NCI-H128 (cell line): ENCODE results near the gene MRTFA.
"Not testable (repeated sequence)": the region's sequence is repeated elsewhere in the genome, so short reads cannot be mapped to it uniquely, and the experiment has no call there.

Experiments
- DNase-seq: peaks from one replicate; lab custom pipeline; 2025; ENCODE audit not compliant: unreplicated experiment; lab: John Stamatoyannopoulos, UW

MRTFA gene

GRCh38 chr22:40500465-40500786 is 136.1 kb downstream of the MRTFA start:
- not testable (repeated sequence) for DNase-seq

GRCh38 chr22:40499209-40499623 is 137.3 kb downstream of the MRTFA start:
- no peak for DNase-seq

GRCh38 chr22:40498420-40499208 is 137.9 kb downstream of the MRTFA start:
- no peak for DNase-seq

GRCh38 chr22:40493441-40493840 is 143.1 kb downstream of the MRTFA start:
- no peak for DNase-seq

- no peak for DNase-seq
Measured at GRCh38 chr22:40491990-40492631, 144.4 kb downstream of the MRTFA start.

- no peak for DNase-seq
Measured at GRCh38 chr22:40487663-40488249, 148.8 kb downstream of the MRTFA start.

- DNase-seq, result no peak
Measured at GRCh38 chr22:40486962-40487602, 149.4 kb downstream of the MRTFA start.

GRCh38 chr22:40485813-40486667 is 150.5 kb downstream of the MRTFA start:
- DNase-seq, result no peak

GRCh38 chr22:40484906-40485669 is 151.4 kb downstream of the MRTFA start:
- DNase-seq, result no peak

GRCh38 chr22:40482886-40483285 is 153.6 kb downstream of the MRTFA start:
- no peak for DNase-seq

- DNase-seq, result no peak
Measured at GRCh38 chr22:40482391-40482790, 154.1 kb downstream of the MRTFA start.

- no peak for DNase-seq
Measured at GRCh38 chr22:40480996-40481395, 155.5 kb downstream of the MRTFA start.

GRCh38 chr22:40479887-40480538 is 156.5 kb downstream of the MRTFA start:
- DNase-seq, result no peak

GRCh38 chr22:40479126-40479800 is 157.3 kb downstream of the MRTFA start:
- no peak for DNase-seq

GRCh38 chr22:40478338-40479125 is 158.0 kb downstream of the MRTFA start:
- DNase-seq, result no peak

- DNase-seq, result no peak
Measured at GRCh38 chr22:40477683-40478337, 158.7 kb downstream of the MRTFA start.

- DNase-seq, result no peak
Measured at GRCh38 chr22:40476341-40476740, 160.2 kb downstream of the MRTFA start.

GRCh38 chr22:40473703-40474102 is 162.8 kb downstream of the MRTFA start:
- no peak for DNase-seq
